GM18517 (cell line): Measurements from ENCODE around the gene SRRM3.
"Not testable (repeated sequence)": the region's sequence is repeated elsewhere in the genome, so short reads cannot be mapped to it uniquely, and the experiment has no call there.

ENCODE experiments used
- ATAC-seq: cut with Tn5 transposase; IDR thresholded peaks from one replicate; pipeline ENCODE4 v1.9.1; 2021; ENCODE audit warnings: mild to moderate bottlenecking, moderate library complexity; ENCODE audit not compliant: unreplicated experiment

Gene SRRM3

GRCh38 chr7:76189276-76189675 lies 12.4 kb upstream of the SRRM3 start:
- ATAC-seq, result no peak

GRCh38 chr7:76191783-76192240 lies 9.9 kb upstream of the SRRM3 start:
- ATAC-seq, result no peak

GRCh38 chr7:76193466-76193865 lies 8.2 kb upstream of the SRRM3 start:
- no peak for ATAC-seq

GRCh38 chr7:76193883-76194282 lies 7.8 kb upstream of the SRRM3 start:
- ATAC-seq, result no peak

- no peak for ATAC-seq
These were observed 4.9 kb upstream of the SRRM3 start for GRCh38 chr7:76196786-76197185.

GRCh38 chr7:76198202-76198601 lies 3.5 kb upstream of the SRRM3 start:
- ATAC-seq, result no peak

- ATAC-seq, result no peak
These were observed 952 bp downstream of the SRRM3 start for GRCh38 chr7:76202666-76203030.

- no peak for ATAC-seq
These were observed 2.5 kb downstream of the SRRM3 start for GRCh38 chr7:76204147-76204546.

GRCh38 chr7:76206633-76207032 lies 4.9 kb downstream of the SRRM3 start:
- no peak for ATAC-seq

- ATAC-seq, result no peak
These were observed 7.6 kb downstream of the SRRM3 start for GRCh38 chr7:76209310-76209709.

GRCh38 chr7:76211216-76211615 lies 9.5 kb downstream of the SRRM3 start:
- ATAC-seq, result no peak

GRCh38 chr7:76215349-76215748 lies 13.7 kb downstream of the SRRM3 start:
- not testable (repeated sequence) for ATAC-seq

- no peak for ATAC-seq
These were observed 14.8 kb downstream of the SRRM3 start for GRCh38 chr7:76216381-76217082.

GRCh38 chr7:76217942-76218566 lies 16.4 kb downstream of the SRRM3 start:
- no peak for ATAC-seq

GRCh38 chr7:76220185-76221057 lies 18.7 kb downstream of the SRRM3 start:
- no peak for ATAC-seq

GRCh38 chr7:76222333-76222732 lies 20.6 kb downstream of the SRRM3 start:
- no peak for ATAC-seq

- ATAC-seq, result no peak
These were observed 21.1 kb downstream of the SRRM3 start for GRCh38 chr7:76222839-76223238.

- ATAC-seq, result no peak
These were observed 21.7 kb downstream of the SRRM3 start for GRCh38 chr7:76223286-76223972.

- no peak for ATAC-seq
These were observed 23.0 kb downstream of the SRRM3 start for GRCh38 chr7:76224695-76225094.

- no peak for ATAC-seq
These were observed 23.7 kb downstream of the SRRM3 start for GRCh38 chr7:76225379-76225778.

- ATAC-seq, result no peak
These were observed 24.3 kb downstream of the SRRM3 start for GRCh38 chr7:76225951-76226350.
